ENCODE results near the gene EPYC. TPM values are rescaled to one million over a fixed set of nuclear protein-coding genes. Genes with fewer than 3 reads are reported as not detected.
A peak's percentile ranks its signal among the peaks of the same experiment; 100 is the strongest.

The EPYC gene
- total RNA-seq, 1 donor from 2014 or later = not detected

DNA sequence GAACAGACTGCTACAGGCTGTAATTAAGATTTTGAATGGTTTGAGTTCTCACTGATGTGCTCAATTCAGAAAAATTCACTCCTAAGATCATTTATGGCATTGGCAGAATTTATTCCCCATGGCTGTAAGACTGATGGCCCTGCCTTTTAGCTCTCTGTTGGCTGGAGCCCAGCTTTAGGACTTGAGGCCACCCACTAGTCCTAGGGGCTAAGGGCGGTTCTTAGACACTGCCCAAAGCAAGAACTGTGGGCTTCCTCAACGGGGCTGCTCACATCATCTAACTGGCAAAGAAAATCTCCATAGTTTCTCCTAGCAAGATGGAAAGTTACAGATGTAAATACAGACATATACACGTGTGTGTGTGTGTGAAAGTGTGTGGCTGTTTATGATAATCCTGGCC, 46.4 kb downstream of the EPYC start:
- DNase-seq (ENCODE audit: low read depth in 2 of 2) = no peak

DNA sequence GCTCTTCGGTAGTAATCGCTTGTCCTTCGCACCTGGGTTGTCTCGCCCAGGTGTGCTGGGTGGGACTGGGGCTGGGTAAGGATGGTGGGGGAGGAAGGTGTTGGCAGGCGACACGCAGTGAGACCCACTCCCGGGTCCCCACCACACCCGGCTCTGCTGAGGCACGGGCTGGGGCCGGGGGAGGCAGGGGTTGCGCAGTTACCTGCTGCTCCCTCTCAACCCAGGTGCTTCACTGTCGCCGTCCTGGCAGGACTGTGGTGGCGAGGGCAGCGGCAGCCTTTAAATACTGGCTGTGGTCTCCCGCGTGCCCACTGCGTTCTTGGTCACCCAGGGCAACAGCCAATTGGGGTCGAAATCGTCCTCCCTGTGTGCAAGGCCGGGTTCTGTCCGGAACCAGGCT, 49.9 kb downstream of the EPYC start, which contains the start of gene CCER1:
CCER1 (minus strand) TSS at position 256 of the 400 bp plus-strand sequence. CDS start 434 bp downstream, outside the sequence.
- DNase-seq (ENCODE audit: low read depth in 2 of 2) = no peak

GRCh38 chr12:90954428-90954827, 50.3 kb downstream of the EPYC start:
- DNase-seq (ENCODE audit: low read depth in 2 of 2) = no peak

- peak in 1 of 2 donors; percentile 21 for DNase-seq (ENCODE audit: low read depth in 2 of 2)
These were observed 50.8 kb downstream of the EPYC start for GRCh38 chr12:90953956-90954421.

- no peak for DNase-seq (ENCODE audit: low read depth in 2 of 2)
These were observed 53.2 kb downstream of the EPYC start for GRCh38 chr12:90951432-90952105.

- no peak for DNase-seq (ENCODE audit: low read depth in 2 of 2)
These were observed 56.9 kb downstream of the EPYC start for GRCh38 chr12:90947869-90948268.

GRCh38 chr12:90945070-90945649, 59.6 kb downstream of the EPYC start:
- DNase-seq (ENCODE audit: low read depth in 2 of 2) = peak; percentile 44 to 49

DNA sequence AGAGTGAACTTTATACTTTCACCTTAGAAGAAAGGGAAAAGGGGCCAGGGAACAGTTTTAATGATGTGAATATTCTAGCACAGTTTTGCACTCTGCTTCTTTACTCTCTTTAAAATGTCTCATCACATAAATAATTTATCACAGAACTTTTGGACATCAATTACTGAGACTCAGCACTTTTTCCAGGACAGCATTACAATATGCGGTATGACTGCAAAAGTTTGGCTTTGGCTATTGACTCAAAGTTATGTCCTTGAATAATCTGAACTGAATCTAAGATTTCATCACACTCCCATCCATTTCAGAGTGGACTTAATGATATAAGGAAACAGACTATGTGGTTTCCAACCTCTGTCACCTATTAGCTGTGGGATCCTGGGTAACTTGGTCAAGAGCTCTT, 61.5 kb downstream of the EPYC start:
- no peak for DNase-seq (ENCODE audit: low read depth in 2 of 2)

DNA sequence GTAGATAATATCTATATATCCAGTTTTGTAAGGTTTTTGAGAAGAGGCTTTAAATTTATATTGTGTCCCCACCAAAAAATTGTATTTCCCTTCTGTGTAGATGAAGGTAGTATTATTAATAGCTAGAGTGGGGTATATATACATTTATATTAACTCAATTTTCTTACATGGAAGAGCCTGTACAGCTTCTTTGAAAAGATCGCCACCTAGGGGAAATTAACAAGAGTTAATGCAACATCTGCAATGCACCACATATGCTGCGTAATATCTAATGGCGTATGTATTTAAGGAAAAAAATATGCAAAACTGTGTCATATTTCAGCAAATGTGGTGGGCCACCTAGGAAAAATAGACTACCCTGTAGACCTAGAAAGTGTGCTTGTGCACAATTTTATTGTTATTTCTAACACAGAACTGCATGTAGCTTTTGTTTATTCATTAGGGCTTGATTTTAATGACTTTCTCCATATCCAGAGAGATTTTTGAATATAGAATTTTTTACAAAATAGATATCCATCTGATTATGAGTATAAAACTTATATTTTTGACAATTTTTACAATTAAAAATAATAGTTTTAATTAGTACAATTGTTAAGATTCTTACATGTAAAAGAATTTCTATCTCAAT, 63.8 kb downstream of the EPYC start:
- peak; percentile 67 to 86 for DNase-seq (ENCODE audit: low read depth in 2 of 2)

DNA sequence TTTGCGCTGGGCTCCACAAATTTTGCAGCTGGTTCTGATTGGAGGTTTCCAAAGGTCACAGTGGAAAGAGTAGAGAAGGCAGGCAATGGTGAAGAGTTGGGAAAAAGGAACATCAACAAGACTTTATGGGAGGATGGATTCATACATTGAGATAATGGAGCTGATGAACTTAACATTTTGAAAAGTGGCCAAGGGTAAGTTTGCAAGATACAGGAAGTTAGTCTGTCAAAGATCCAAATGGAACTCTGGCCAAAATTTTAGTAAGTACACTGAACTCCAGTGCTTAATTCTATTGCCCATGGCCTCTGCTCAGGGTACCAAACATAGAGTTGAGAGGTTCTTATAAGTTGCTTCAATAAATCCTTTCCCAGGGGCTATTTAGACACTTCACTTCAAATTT, 65.4 kb downstream of the EPYC start:
- peak; percentile 5 to 19 for DNase-seq (ENCODE audit: low read depth in 2 of 2)

GRCh38 chr12:90938451-90938850, 66.3 kb downstream of the EPYC start:
- peak; percentile 2 to 91 for DNase-seq (ENCODE audit: low read depth in 2 of 2)

DNA sequence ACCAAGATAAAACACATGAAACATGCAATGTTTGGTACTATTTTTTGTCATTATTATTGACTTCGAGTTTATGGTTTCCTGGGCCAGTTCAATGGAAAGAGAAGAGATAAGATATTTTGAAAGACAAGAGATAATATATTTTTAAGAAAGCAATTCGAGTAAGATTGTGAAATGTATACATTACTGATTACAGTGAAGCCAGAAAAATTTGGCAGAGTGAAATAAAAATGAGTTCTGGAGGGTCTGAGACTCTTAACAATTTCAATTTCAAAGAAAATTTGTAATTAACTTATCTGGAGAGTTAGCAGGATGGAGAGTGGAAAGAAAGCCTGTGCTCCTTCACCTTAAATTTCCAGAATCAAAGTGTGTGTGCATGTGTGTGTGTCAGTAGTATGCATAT, 67.1 kb downstream of the EPYC start:
- DNase-seq (ENCODE audit: low read depth in 2 of 2) = no peak

DNA sequence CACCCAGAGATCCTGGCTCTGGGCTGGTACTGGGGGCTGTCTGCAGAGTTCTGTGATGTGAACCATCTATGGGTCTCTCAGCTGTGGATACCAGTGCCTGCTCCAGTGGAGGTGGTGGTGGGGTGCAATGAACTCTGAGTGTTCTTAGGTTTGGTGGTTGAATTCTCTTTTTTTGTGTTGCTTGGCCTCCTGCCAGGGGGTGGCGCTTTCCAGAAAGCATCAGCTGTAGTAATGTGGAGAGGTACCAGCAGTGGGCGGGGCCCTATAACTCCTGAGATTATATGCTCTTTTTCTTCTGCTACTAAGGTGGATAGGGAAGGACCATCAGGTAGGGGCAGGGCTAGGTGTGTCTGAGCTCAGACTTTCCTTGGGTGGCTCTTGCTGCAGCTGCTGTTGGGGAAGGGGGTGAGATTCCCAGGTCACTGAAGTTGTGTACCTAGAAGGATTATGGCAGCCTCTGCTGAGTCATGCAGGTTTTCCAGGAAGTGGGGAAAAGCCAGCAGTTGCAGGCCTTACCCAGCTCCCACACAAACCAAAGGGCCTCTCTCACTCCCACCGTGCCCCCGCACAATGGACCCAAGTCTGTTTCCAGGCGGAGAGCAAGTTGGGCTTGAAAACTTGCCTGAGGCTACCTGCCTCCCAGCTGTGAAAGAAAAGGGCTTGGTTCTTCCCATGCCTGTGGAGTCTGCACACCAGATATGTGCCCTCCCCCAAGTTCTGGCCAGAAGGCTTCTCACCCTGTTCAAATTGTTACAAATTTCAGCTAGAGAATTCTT, 68.4 kb downstream of the EPYC start:
- DNase-seq (ENCODE audit: low read depth in 2 of 2) = no peak

GRCh38 chr12:90925562-90925961, 79.2 kb downstream of the EPYC start:
- no peak for DNase-seq (ENCODE audit: low read depth in 2 of 2)

DNA sequence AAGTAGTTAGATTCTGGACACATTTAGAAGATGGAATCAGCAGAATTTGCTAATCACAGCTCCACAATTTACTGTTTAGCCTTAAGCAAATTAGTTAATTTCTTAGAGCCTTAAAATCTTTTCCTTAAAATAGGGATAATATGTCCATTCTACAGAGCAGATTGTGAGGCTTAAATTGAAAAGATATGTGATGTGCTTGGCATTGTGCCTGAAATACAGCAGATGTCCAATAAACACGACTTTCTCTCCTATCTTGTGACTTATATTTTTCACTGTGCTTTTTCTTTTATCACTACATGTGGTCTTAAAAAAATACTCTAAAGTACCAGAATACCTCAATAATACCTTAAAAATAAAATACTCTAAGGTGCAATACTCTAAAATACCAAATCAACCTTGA, 80.4 kb downstream of the EPYC start:
- DNase-seq (ENCODE audit: low read depth in 2 of 2) = no peak

GRCh38 chr12:90922145-90922627, 82.6 kb downstream of the EPYC start:
- peak in 1 of 2 donors; percentile 82 for DNase-seq (ENCODE audit: low read depth in 2 of 2)

GRCh38 chr12:90921536-90921935, 83.2 kb downstream of the EPYC start:
- DNase-seq (ENCODE audit: low read depth in 2 of 2) = no peak

GRCh38 chr12:90920222-90920621, 84.5 kb downstream of the EPYC start:
- DNase-seq (ENCODE audit: low read depth in 2 of 2) = no peak

- DNase-seq (ENCODE audit: low read depth in 2 of 2) = no peak
These were observed 87.3 kb downstream of the EPYC start for GRCh38 chr12:90917431-90917830.

DNA sequence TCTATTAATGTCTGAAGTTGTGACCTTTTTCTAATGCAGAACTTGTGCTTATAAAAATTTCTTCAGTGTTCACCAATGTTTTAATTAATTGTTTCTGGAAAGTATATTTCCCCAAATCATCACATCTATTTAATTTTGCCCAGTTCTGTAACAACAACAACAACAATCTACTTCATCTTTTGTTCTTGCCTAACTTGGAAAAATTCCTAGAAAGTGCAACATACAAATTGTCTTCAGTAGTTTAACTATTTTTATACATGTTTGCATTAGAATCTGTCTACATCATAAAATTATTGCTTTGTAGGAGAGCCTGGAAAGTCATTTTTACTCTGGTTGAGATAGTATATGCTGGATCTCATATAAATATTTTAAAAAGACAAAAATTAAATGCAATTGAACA, 88.3 kb downstream of the EPYC start:
- no peak for DNase-seq (ENCODE audit: low read depth in 2 of 2)

DNA sequence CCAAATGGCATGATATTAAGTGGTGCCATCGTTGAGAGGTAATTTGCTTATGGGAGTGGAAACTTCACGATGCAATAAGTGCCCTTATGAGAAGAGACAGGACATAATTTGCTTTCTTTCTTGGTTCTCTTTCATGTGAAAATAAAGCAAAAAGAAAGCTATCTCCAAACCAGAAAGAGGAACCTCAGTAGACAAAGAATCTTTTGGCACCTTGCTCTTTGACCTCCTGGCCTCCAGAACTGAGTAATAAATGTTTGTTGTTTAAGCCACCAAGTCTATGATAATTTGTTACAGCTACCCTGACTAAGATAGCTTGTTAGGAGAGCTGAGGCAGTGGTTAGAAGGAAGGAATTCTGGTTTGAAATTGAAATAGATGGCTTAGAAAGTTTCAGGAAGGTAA, 89.4 kb downstream of the EPYC start:
- no peak for DNase-seq (ENCODE audit: low read depth in 2 of 2)

Measured in lung microvascular endothelial cell (primary cell).